Loucy (cell line): ENCODE measurements around the gene VAV2.

ENCODE experiments used
- H2AFZ ChIP-seq: fragments of 200-600 bp; sonication (generic); 2 replicates; pipeline ENCODE4 v1.6.0; 2016; ENCODE audit warnings: antibody characterized with exemption, mild to moderate bottlenecking, low read length, moderate library complexity
- H3F3A ChIP-seq: fragments of 200-600 bp; 2 replicates; pipeline ENCODE4 v1.6.0; 2016; ENCODE audit warnings: antibody characterized with exemption, low read depth, mild to moderate bottlenecking
- H3K27me3 ChIP-seq: fragments of 200-600 bp; sonication (generic); 2 replicates; pipeline ENCODE4 v1.6.1; 2014; ENCODE audit warnings: low read length, mild to moderate bottlenecking; ENCODE audit not compliant: insufficient read depth, poor library complexity, severe bottlenecking
- H3K36me3 ChIP-seq: fragments of 200-600 bp; sonication (generic); 2 replicates; pipeline ENCODE4 v1.6.1; 2016; ENCODE audit warnings: low read length; ENCODE audit not compliant: insufficient read depth
- H3K4me1 ChIP-seq: fragments of 200-600 bp; sonication (generic); 2 replicates; pipeline ENCODE4 v1.5.1; 2014; ENCODE audit warnings: low read length, mild to moderate bottlenecking; ENCODE audit not compliant: insufficient read depth, poor library complexity, severe bottlenecking
- H3K4me2 ChIP-seq: fragments of 200-600 bp; sonication (generic); 2 replicates; pipeline ENCODE4 v1.6.0; 2014; ENCODE audit warnings: antibody characterized with exemption, low read length, low read depth, mild to moderate bottlenecking; ENCODE audit not compliant: poor library complexity, severe bottlenecking
- H3K4me3 ChIP-seq: fragments of 200-600 bp; sonication (generic); 2 replicates; pipeline ENCODE4 v1.5.1; 2014; ENCODE audit warnings: low read length, mild to moderate bottlenecking, mixed read lengths; ENCODE audit not compliant: poor library complexity, severe bottlenecking
- H3K79me2 ChIP-seq: fragments of 200-600 bp; sonication (generic); 2 replicates; pipeline ENCODE4 v1.6.1; 2014; ENCODE audit warnings: low read length; ENCODE audit not compliant: insufficient read depth
- H3K9ac ChIP-seq: fragments of 200-600 bp; sonication (generic); 2 replicates; pipeline ENCODE4 v1.6.0; 2014; ENCODE audit warnings: mild to moderate bottlenecking, low read depth, low read length, moderate library complexity; ENCODE audit not compliant: poor library complexity, severe bottlenecking
- H3K9me2 ChIP-seq: fragments of 200-600 bp; sonication (generic); replicated peaks from 2 replicates; pipeline ENCODE4 v1.6.1; 2016; ENCODE audit warnings: low read depth, low read length, mixed read lengths
- H3K9me3 ChIP-seq: fragments of 200-600 bp; sonication (generic); 2 replicates; pipeline ENCODE4 v1.6.1; 2014; ENCODE audit warnings: mild to moderate bottlenecking, antibody characterized with exemption, low read length, low read depth; ENCODE audit not compliant: insufficient read depth
- H4K20me1 ChIP-seq: fragments of 200-600 bp; sonication (generic); 2 replicates; pipeline ENCODE4 v1.6.0; 2014; ENCODE audit warnings: antibody characterized with exemption, low read length, mild to moderate bottlenecking; ENCODE audit not compliant: insufficient read depth, poor library complexity, severe bottlenecking
- CTCF ChIP-seq: fragments of 200-600 bp; sonication (generic); conservative IDR thresholded peaks from 2 replicates; pipeline ENCODE4 v1.5.1; 2014; ENCODE audit warnings: mild to moderate bottlenecking, antibody characterized with exemption, low read length
- EZH2phosphoT487 ChIP-seq: fragments of 200-600 bp; IDR thresholded peaks from 2 replicates; pipeline ENCODE4 v1.6.1; 2018; ENCODE audit warnings: antibody characterized with exemption, mild to moderate bottlenecking, moderate library complexity, borderline replicate concordance

Gene VAV2

GRCh38 chr9:133906932-133907910, 84.9 kb downstream of the VAV2 start:
- no peaks in the 10 kb centered on the region for H3F3A ChIP-seq
- H3K4me3 ChIP-seq, result no peak overlapping the region
- TF ChIP-seq CTCF (no peak), EZH2phosphoT487 (no peak)
- no peaks in the 10 kb centered on the region for H3K4me1 ChIP-seq
- H3K9me2 ChIP-seq, result no peaks in the 10 kb centered on the region
- H3K36me3 ChIP-seq, result no peaks in the 10 kb centered on the region
- H3K79me2 ChIP-seq, result peaks cover 10% of the 10 kb centered on the region; the same call in 1 of the 2 replicates
- no peaks in the 10 kb centered on the region for H3K9me3 ChIP-seq
- H2AFZ ChIP-seq, result no peak overlapping the region
- H3K27me3 ChIP-seq, result no peaks in the 10 kb centered on the region
- no peak overlapping the region for H3K4me2 ChIP-seq
- H4K20me1 ChIP-seq, result no peaks in the 10 kb centered on the region
- H3K9ac ChIP-seq, result no peak overlapping the region

GRCh38 chr9:133906218-133906617, 85.9 kb downstream of the VAV2 start:
- H3K4me1 ChIP-seq, result no peaks in the 10 kb centered on the region
- H3K27me3 ChIP-seq, result no peaks in the 10 kb centered on the region
- H3K36me3 ChIP-seq, result no peaks in the 10 kb centered on the region
- TF ChIP-seq EZH2phosphoT487 (no peak), CTCF (no peak)
- H3K4me2 ChIP-seq, result no peak overlapping the region
- no peak overlapping the region for H3K4me3 ChIP-seq
- no peaks in the 10 kb centered on the region for H3F3A ChIP-seq
- H3K79me2 ChIP-seq, result peaks cover 10% of the 10 kb centered on the region; the same call in 1 of the 2 replicates
- no peaks in the 10 kb centered on the region for H3K9me2 ChIP-seq
- H3K9me3 ChIP-seq, result no peaks in the 10 kb centered on the region
- H2AFZ ChIP-seq, result no peak overlapping the region
- no peak overlapping the region for H3K9ac ChIP-seq
- H4K20me1 ChIP-seq, result no peaks in the 10 kb centered on the region

GRCh38 chr9:133905493-133905892, 86.6 kb downstream of the VAV2 start:
- Histone ChIP-seq H3K9me2 (no peaks in the 10 kb centered on the region), H3K4me3 (no peak overlapping the region), H3K9me3 (no peaks in the 10 kb centered on the region), H4K20me1 (no peaks in the 10 kb centered on the region), H3K27me3 (no peaks in the 10 kb centered on the region), H3K4me1 (no peaks in the 10 kb centered on the region), H3K79me2 (peaks cover 6% of the 10 kb centered on the region; the same call in 1 of the 2 replicates), H3K4me2 (no peak overlapping the region), H3F3A (no peaks in the 10 kb centered on the region), H2AFZ (no peak overlapping the region), H3K36me3 (no peaks in the 10 kb centered on the region), H3K9ac (no peak overlapping the region)
- TF ChIP-seq EZH2phosphoT487, result no peak
